ENCODE data around the gene FAM171A2. TPM values are rescaled to one million over a fixed set of nuclear protein-coding genes. Genes with fewer than 3 reads are reported as not detected.

FAM171A2 gene
- polyA plus RNA-seq, 1 donor (not counting 4 experiments of a cell fraction or from before 2014, with no cell fraction given), result 0.35 TPM

- H2AFZ ChIP-seq (ENCODE audit: control insufficient read depth, low read length), result no peak overlapping the region
- DNase-seq (ENCODE audit: low read depth, low spot score) (no peak), FAIRE-seq (no peak)
- peaks cover 11% of the 10 kb centered on the region for H3K27me3 ChIP-seq (ENCODE audit: control insufficient read depth, extremely low read depth, insufficient read depth, low read length)
- H3K27ac ChIP-seq (ENCODE audit: control insufficient read depth, insufficient read depth, low read length), result no peak overlapping the region
- H3K9me1 ChIP-seq (ENCODE audit: control insufficient read depth, extremely low read depth, insufficient read depth, low read length), result no peaks in the 10 kb centered on the region
- no peaks in the 10 kb centered on the region for H3K9me3 ChIP-seq (ENCODE audit: control insufficient read depth, low read depth, low read length)
- H3K4me2 ChIP-seq (ENCODE audit: control insufficient read depth, extremely low read depth, insufficient read depth, low read depth, low read length), result no peak overlapping the region
- TF ChIP-seq CTCF (optimal IDR thresholded peaks at IDR 0.05 in 1 of 3, IDR thresholded peaks at IDR 0.05 in 1 of 3, conservative IDR thresholded peaks at IDR 0.05 in 1 of 3; ENCODE audit: extremely low read depth in 1 of 3, insufficient read depth in 2 of 3, low read length in 3 of 3) (no peak), EZH2 (IDR thresholded peaks at IDR 0.05; ENCODE audit: low read length) (no peak)
- H3K36me3 ChIP-seq (ENCODE audit: control insufficient read depth in 2 of 2, extremely low read depth in 1 of 2, insufficient read depth in 2 of 2, low read length in 2 of 2), result no peaks in the 10 kb centered on the region
- no peaks in the 10 kb centered on the region for H3K79me2 ChIP-seq (ENCODE audit: control insufficient read depth, insufficient read depth, low read length)
- H4K20me1 ChIP-seq (ENCODE audit: control insufficient read depth, extremely low read depth, insufficient read depth, low read length), result no peaks in the 10 kb centered on the region
- no peak overlapping the region for H3K4me3 ChIP-seq (ENCODE audit: control insufficient read depth in 2 of 3, extremely low read depth in 1 of 3, insufficient read depth in 2 of 3, low read depth in 1 of 3, low read length in 3 of 3)
- H3K4me1 ChIP-seq (ENCODE audit: control insufficient read depth, extremely low read depth, insufficient read depth, low read length), result no peaks in the 10 kb centered on the region
- H3K9ac ChIP-seq (ENCODE audit: control insufficient read depth, extremely low read depth, insufficient read depth, low read length), result no peak overlapping the region
- dilution Hi-C loops (cut with MboI; ENCODE audit: extremely low pct_ligation_motif_present, low sequenced_read_pairs), result no loop called here
Measured at GRCh38 chr17:44360144-44360533, 3.5 kb downstream of the FAM171A2 start.

GRCh38 chr17:44359458-44360143 is 4.1 kb downstream of the FAM171A2 start:
- dilution Hi-C loops (cut with MboI; ENCODE audit: extremely low pct_ligation_motif_present, low sequenced_read_pairs), result no loop called here

More at GRCh38 chr17:44359458-44360143, 4.1 kb downstream of the FAM171A2 start:
- Histone ChIP-seq H3K9me3 (ENCODE audit: control insufficient read depth, low read depth, low read length) (no peaks in the 10 kb centered on the region), H3K9ac (ENCODE audit: control insufficient read depth, extremely low read depth, insufficient read depth, low read length) (no peak overlapping the region), H4K20me1 (ENCODE audit: control insufficient read depth, extremely low read depth, insufficient read depth, low read length) (no peaks in the 10 kb centered on the region), H2AFZ (ENCODE audit: control insufficient read depth, low read length) (no peak overlapping the region), H3K9me1 (ENCODE audit: control insufficient read depth, extremely low read depth, insufficient read depth, low read length) (no peaks in the 10 kb centered on the region), H3K27me3 (ENCODE audit: control insufficient read depth, extremely low read depth, insufficient read depth, low read length) (peaks cover 12% of the 10 kb centered on the region), H3K27ac (ENCODE audit: control insufficient read depth, insufficient read depth, low read length) (no peak overlapping the region), H3K4me2 (ENCODE audit: control insufficient read depth, extremely low read depth, insufficient read depth, low read depth, low read length) (no peak overlapping the region), H3K36me3 (ENCODE audit: control insufficient read depth in 2 of 2, extremely low read depth in 1 of 2, insufficient read depth in 2 of 2, low read length in 2 of 2) (no peaks in the 10 kb centered on the region), H3K4me3 (ENCODE audit: control insufficient read depth in 2 of 3, extremely low read depth in 1 of 3, insufficient read depth in 2 of 3, low read depth in 1 of 3, low read length in 3 of 3) (no peak overlapping the region), H3K79me2 (ENCODE audit: control insufficient read depth, insufficient read depth, low read length) (no peaks in the 10 kb centered on the region), H3K4me1 (ENCODE audit: control insufficient read depth, extremely low read depth, insufficient read depth, low read length) (no peaks in the 10 kb centered on the region)
- no peak for FAIRE-seq
- TF ChIP-seq CTCF (optimal IDR thresholded peaks at IDR 0.05 in 1 of 3, IDR thresholded peaks at IDR 0.05 in 1 of 3, conservative IDR thresholded peaks at IDR 0.05 in 1 of 3; ENCODE audit: extremely low read depth in 1 of 3, insufficient read depth in 2 of 3, low read length in 3 of 3), result no peak
- no peak for TF ChIP-seq EZH2 (IDR thresholded peaks at IDR 0.05; ENCODE audit: low read length)
- DNase-seq (ENCODE audit: low read depth, low spot score), result no peak

All from keratinocyte (primary cell).